Natural killer cell treated with Interleukin-12 subunit alpha and Interleukin-12 subunit beta and Interleukin-15 and Interleukin-18, amount 100 ng/mL, for 72 hours (primary cell): ENCODE results near the gene CACNA1A. TPM values are rescaled to one million over a fixed set of nuclear protein-coding genes. Genes with fewer than 3 reads are reported as not detected.

Source experiments
- ATAC-seq, 2 donors: fragments of 150-1000 bp; cut with Tn5 transposase in 1 of 2; sonication (Bioruptor Pico), chemical (Tn5 transposase) in 1 of 2; 2 replicates each; pipeline ENCODE4 v1.10.0; 2021
- DNase-seq: peaks from one replicate; pipeline ENCODE4 v3.0.0; 2022; ENCODE audit warnings: low spot score
- H3K27ac Mint-ChIP-seq, 2 donors: 1 replicate in 1 of 2; 2 replicates in 1 of 2; pipeline ENCODE4 v1.8.0; 2022; ENCODE audit warnings: mixed read lengths in 2 of 2, mild to moderate bottlenecking in 1 of 2, moderate library complexity in 1 of 2
- H3K27me3 Mint-ChIP-seq, 2 donors: 1 replicate in 1 of 2; 2 replicates in 1 of 2; pipeline ENCODE4 v1.8.0; 2022; ENCODE audit warnings: mixed read lengths in 2 of 2
- H3K36me3 Mint-ChIP-seq: one replicate; pipeline ENCODE4 v1.8.0; 2022; ENCODE audit warnings: mixed read lengths
- H3K4me1 Mint-ChIP-seq, 2 donors: 1 replicate in 1 of 2; 2 replicates in 1 of 2; pipeline ENCODE4 v1.8.0; 2022; ENCODE audit warnings: low read depth in 2 of 2, mixed read lengths in 2 of 2, mild to moderate bottlenecking in 1 of 2
- H3K4me3 Mint-ChIP-seq: one replicate; pipeline ENCODE4 v1.8.0; 2022; ENCODE audit warnings: mixed read lengths
- H3K9me3 Mint-ChIP-seq: 2 replicates; pipeline ENCODE4 v1.8.0; 2022; ENCODE audit warnings: mixed read lengths
- total RNA-seq, 2 donors: library from RNA; stranded (reverse); gene quantifications; one replicate each; pipeline ENCODE4 v1.2.3, GENCODE V29; 2022

The CACNA1A gene
- total RNA-seq, 2 donors from 2014 or later: 0.26 to 0.86 TPM

DNA sequence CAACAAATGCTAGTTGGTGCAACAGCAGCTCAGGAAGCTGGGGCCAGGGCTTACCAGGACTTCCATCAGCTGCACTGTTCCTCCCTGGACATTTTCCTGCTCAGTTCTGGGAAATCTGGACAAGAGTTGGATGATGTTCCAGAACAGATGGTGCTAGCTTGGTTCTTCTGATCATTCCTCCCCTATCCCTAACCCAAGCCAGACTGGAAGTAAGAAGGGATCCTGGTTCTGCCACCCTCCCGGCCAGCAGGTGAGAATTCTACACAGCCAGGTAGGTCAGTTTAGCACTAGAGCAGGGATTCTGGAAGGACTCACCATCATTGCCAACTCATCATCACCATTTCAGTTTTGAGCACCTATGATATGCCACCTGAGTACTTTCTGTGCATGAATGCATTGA is 30.2 kb downstream of the CACNA1A start:
- ATAC-seq (no peak), DNase-seq (no peak)
- Mint-ChIP-seq H3K4me1 (no peaks in the 10 kb centered on the region), H3K4me3 (no peak overlapping the region), H3K27ac (no peak overlapping the region), H3K27me3 (peaks cover 17 to 38% of the 10 kb centered on the region in 2 donors), H3K9me3 (peaks cover 11% of the 10 kb centered on the region), H3K36me3 (peaks cover 12% of the 10 kb centered on the region)

GRCh38 chr19:13475044-13475443 is 31.2 kb downstream of the CACNA1A start:
- Mint-ChIP-seq H3K4me3 (no peak overlapping the region), H3K36me3 (peaks cover 12% of the 10 kb centered on the region), H3K27me3 (peaks cover 22 to 48% of the 10 kb centered on the region in 2 donors), H3K9me3 (peaks cover 11% of the 10 kb centered on the region), H3K4me1 (no peaks in the 10 kb centered on the region), H3K27ac (no peak overlapping the region)
- ATAC-seq: no peak
- DNase-seq: no peak

DNA sequence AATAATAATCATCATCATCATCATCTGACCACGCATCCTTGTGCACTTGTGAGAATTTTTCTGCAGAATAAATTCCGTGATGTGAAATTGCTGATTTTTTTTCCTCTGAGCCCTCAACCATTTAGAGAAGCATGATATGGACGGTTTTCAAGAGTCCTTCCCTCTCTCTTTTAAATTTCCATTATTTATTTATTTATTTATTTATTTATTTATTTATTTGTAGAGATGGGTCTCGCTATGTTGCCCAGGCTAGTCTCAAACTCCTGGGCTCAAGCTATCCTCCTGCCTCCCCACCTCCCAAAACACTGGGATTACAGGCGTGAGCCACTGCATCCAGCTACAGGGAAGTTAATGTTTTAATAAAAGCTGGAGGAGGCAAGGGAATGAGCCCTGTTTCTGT is 39.6 kb downstream of the CACNA1A start:
- no peak overlapping the region for H3K4me3 Mint-ChIP-seq
- H3K4me1 Mint-ChIP-seq: no peaks in the 10 kb centered on the region
- DNase-seq (no peak), ATAC-seq (no peak)
- H3K36me3 Mint-ChIP-seq: no peaks in the 10 kb centered on the region
- H3K9me3 Mint-ChIP-seq: no peaks in the 10 kb centered on the region
- H3K27ac Mint-ChIP-seq: no peak overlapping the region
- peaks cover 10 to 22% of the 10 kb centered on the region in 2 donors for H3K27me3 Mint-ChIP-seq

DNA sequence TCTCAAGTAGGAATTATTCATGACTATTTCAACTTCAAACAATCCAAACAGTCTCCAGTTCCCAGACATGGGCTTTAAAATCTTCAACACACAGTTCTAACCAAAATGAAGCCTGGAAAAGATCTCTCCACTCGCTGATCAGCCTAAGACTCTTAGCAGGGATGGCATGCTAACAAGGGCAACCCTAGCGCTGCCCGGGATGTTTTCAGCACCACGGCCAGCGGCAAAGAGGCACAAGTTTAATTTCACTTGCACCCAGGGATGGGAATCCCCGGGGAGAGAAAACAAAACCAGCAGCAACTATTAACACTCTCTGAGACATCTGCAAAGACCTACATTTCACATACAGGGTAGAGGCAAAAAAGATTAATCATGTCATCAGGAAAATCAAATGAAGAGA is 43.0 kb downstream of the CACNA1A start:
- Mint-ChIP-seq H3K4me1 (no peaks in the 10 kb centered on the region), H3K27ac (no peak overlapping the region), H3K9me3 (no peaks in the 10 kb centered on the region), H3K27me3 (peaks cover 10 to 12% of the 10 kb centered on the region in 2 donors), H3K36me3 (no peaks in the 10 kb centered on the region), H3K4me3 (no peak overlapping the region)
- ATAC-seq (no peak), DNase-seq (no peak)

- H3K4me1 Mint-ChIP-seq: no peaks in the 10 kb centered on the region
- no peak overlapping the region for H3K4me3 Mint-ChIP-seq
- DNase-seq: no peak
- H3K9me3 Mint-ChIP-seq: no peaks in the 10 kb centered on the region
- H3K27ac Mint-ChIP-seq: no peak overlapping the region
- no peaks in the 10 kb centered on the region for H3K36me3 Mint-ChIP-seq
- no peak for ATAC-seq
- peaks cover 12 to 19% of the 10 kb centered on the region in 2 donors for H3K27me3 Mint-ChIP-seq
These were observed 44.7 kb downstream of the CACNA1A start for GRCh38 chr19:13461536-13461935.

GRCh38 chr19:13460045-13460444 is 46.2 kb downstream of the CACNA1A start:
- ATAC-seq (no peak), DNase-seq (no peak)
- H3K27me3 Mint-ChIP-seq: peaks cover 12 to 24% of the 10 kb centered on the region in 2 donors
- no peaks in the 10 kb centered on the region for H3K4me1 Mint-ChIP-seq
- H3K27ac Mint-ChIP-seq: no peak overlapping the region
- H3K36me3 Mint-ChIP-seq: no peaks in the 10 kb centered on the region
- H3K9me3 Mint-ChIP-seq: no peaks in the 10 kb centered on the region
- H3K4me3 Mint-ChIP-seq: no peak overlapping the region

GRCh38 chr19:13459351-13459750 is 46.9 kb downstream of the CACNA1A start:
- Mint-ChIP-seq H3K27me3 (peaks cover 12 to 26% of the 10 kb centered on the region in 2 donors), H3K36me3 (no peaks in the 10 kb centered on the region), H3K9me3 (no peaks in the 10 kb centered on the region), H3K4me3 (no peak overlapping the region), H3K27ac (no peak overlapping the region), H3K4me1 (no peaks in the 10 kb centered on the region)
- DNase-seq (no peak), ATAC-seq (no peak)

DNA sequence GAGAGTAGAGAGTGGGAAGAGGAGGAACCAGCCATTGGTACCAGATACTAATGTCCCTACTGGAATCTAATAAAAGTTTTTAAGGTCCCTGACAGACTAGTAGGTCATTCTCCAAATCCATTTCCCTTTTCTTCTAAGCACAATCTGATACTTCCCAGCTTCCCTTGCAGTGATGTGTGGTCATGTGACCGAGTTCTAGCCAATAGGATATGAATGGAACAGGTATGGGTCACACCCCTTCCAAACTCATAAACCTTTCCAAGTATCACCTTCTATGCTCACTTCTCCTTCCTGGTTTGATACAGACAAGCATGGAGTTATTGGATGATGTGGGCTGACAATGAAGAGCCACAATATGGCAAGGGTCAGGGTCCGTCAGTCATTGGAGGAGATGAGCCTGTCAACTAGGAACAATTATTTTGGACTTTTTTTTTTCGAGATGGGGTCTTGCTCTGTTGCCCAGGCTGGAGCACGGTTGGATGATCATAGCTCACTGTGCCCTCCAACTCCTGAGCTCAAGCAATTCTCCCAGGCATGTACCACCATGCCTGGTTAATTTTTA is 54.8 kb downstream of the CACNA1A start:
- H3K4me3 Mint-ChIP-seq: no peak overlapping the region
- no peak for ATAC-seq
- H3K4me1 Mint-ChIP-seq: no peaks in the 10 kb centered on the region
- peaks cover 10% of the 10 kb centered on the region for H3K36me3 Mint-ChIP-seq
- DNase-seq: no peak
- no peak overlapping the region for H3K27ac Mint-ChIP-seq
- H3K9me3 Mint-ChIP-seq: peaks cover 25% of the 10 kb centered on the region
- peaks cover 2 to 28% of the 10 kb centered on the region in 2 donors for H3K27me3 Mint-ChIP-seq

GRCh38 chr19:13447978-13448377 is 58.3 kb downstream of the CACNA1A start:
- peaks cover 25% of the 10 kb centered on the region for H3K9me3 Mint-ChIP-seq
- H3K27ac Mint-ChIP-seq: no peak overlapping the region
- no peak overlapping the region for H3K4me3 Mint-ChIP-seq
- no peak for DNase-seq
- no peaks in the 10 kb centered on the region for H3K4me1 Mint-ChIP-seq
- peaks cover 6 to 31% of the 10 kb centered on the region in 2 donors for H3K27me3 Mint-ChIP-seq
- peaks cover 10% of the 10 kb centered on the region for H3K36me3 Mint-ChIP-seq
- no peak for ATAC-seq

- Mint-ChIP-seq H3K27ac (no peak overlapping the region), H3K4me1 (no peaks in the 10 kb centered on the region), H3K9me3 (peaks cover 5% of the 10 kb centered on the region), H3K4me3 (no peak overlapping the region), H3K27me3 (peaks cover 11 to 18% of the 10 kb centered on the region in 2 donors), H3K36me3 (peaks cover under 1% of the 10 kb centered on the region)
- ATAC-seq (no peak), DNase-seq (no peak)
These were observed 64.3 kb downstream of the CACNA1A start for GRCh38 chr19:13441810-13442512.

DNA sequence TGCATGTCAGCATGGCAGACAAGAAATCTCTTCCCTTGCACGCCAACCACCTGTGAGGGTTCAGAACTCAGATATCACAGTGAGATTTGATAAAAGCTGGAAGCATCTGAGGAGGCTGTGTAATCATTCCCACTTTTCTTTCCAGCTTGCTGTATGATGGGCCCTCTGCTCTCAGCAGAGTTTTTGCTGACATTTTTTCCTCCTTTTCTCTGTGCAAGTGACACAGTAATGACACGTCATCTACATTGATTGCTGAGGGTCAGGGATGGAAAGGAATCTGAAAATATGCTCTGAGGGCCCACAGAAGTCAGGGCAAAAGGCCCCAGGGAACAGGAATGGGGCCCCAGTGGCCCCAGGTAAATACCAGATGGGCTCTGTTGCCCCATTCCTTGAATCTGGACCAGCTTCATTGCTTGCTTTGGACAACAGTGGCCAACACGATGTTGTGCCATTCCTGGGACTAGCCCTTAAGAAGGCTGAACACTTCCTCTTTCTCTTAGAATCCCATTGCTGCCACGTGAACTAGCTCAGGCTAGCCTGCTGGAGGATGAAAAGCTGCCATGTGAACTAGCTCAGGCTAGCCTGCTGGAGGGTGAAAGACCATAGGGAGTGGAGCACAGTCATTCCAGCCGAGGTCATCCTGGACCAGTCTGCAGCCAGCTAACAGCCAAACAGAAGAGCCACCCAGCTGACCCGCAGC is 68.2 kb downstream of the CACNA1A start:
- ATAC-seq: no peak
- no peaks in the 10 kb centered on the region for H3K4me1 Mint-ChIP-seq
- H3K27me3 Mint-ChIP-seq: peaks cover 4 to 7% of the 10 kb centered on the region in 2 donors
- no peaks in the 10 kb centered on the region for H3K36me3 Mint-ChIP-seq
- DNase-seq: no peak
- no peak overlapping the region for H3K27ac Mint-ChIP-seq
- no peak overlapping the region for H3K4me3 Mint-ChIP-seq
- peaks cover 5% of the 10 kb centered on the region for H3K9me3 Mint-ChIP-seq

- ATAC-seq (no peak), DNase-seq (no peak)
These were observed 69.9 kb downstream of the CACNA1A start for GRCh38 chr19:13436352-13436751.

GRCh38 chr19:13430790-13431582 is 75.3 kb downstream of the CACNA1A start:
- Mint-ChIP-seq H3K36me3 (no peaks in the 10 kb centered on the region), H3K4me1 (no peaks in the 10 kb centered on the region), H3K9me3 (no peaks in the 10 kb centered on the region), H3K4me3 (no peak overlapping the region), H3K27me3 (peaks cover 9 to 17% of the 10 kb centered on the region in 2 donors), H3K27ac (no peak overlapping the region)
- peak; percentile 63 for DNase-seq
- peak; percentile 65 to 71 for ATAC-seq

More at GRCh38 chr19:13436352-13436751, 69.9 kb downstream of the CACNA1A start:
- H3K4me3 Mint-ChIP-seq: no peak overlapping the region
- H3K36me3 Mint-ChIP-seq: no peaks in the 10 kb centered on the region
- no peaks in the 10 kb centered on the region for H3K9me3 Mint-ChIP-seq
- H3K27ac Mint-ChIP-seq: no peak overlapping the region
- peaks cover 0 to 7% of the 10 kb centered on the region in 2 donors for H3K27me3 Mint-ChIP-seq
- H3K4me1 Mint-ChIP-seq: no peaks in the 10 kb centered on the region
